Measurements from ENCODE around the gene IRF2.

The IRF2 gene

GRCh38 chr4:184439856-184440594 lies 34.3 kb downstream of the IRF2 start:
- in situ Hi-C loops (cut with HindIII; ENCODE audit: low pct_ligation_motif_present, low sequenced_read_pairs), result no loop called here
- TF ChIP-seq CTCF (IDR thresholded peaks at IDR 0.05; ENCODE audit: low read depth, low read length, missing control alignments), result no peak

GRCh38 chr4:184439386-184439785 lies 35.0 kb downstream of the IRF2 start:
- H3K4me3 ChIP-seq (ENCODE audit: low read depth, low read length), result no peak overlapping the region
- TF ChIP-seq CTCF (IDR thresholded peaks at IDR 0.05; ENCODE audit: low read depth, low read length, missing control alignments), result no peak
- H3K36me3 ChIP-seq (replicated peaks), result no peaks in the 10 kb centered on the region
- H3K27me3 ChIP-seq (replicated peaks), result no peaks in the 10 kb centered on the region
- H3K27ac ChIP-seq, result no peak overlapping the region
- in situ Hi-C loops (cut with HindIII; ENCODE audit: low pct_ligation_motif_present, low sequenced_read_pairs), result no loop called here
- no peak for DNase-seq

More at GRCh38 chr4:184439856-184440594, 34.3 kb downstream of the IRF2 start:
- Histone ChIP-seq H3K27ac (peak overlapping the region; percentile 46), H3K27me3 (replicated peaks) (no peaks in the 10 kb centered on the region), H3K4me3 (ENCODE audit: low read depth, low read length) (peak overlapping the region; percentile 15), H3K36me3 (replicated peaks) (no peaks in the 10 kb centered on the region)
- peak; percentile 87 for DNase-seq

GRCh38 chr4:184438375-184438774 lies 36.0 kb downstream of the IRF2 start:
- no peak overlapping the region for H3K4me3 ChIP-seq (ENCODE audit: low read depth, low read length)
- H3K27me3 ChIP-seq (replicated peaks), result no peaks in the 10 kb centered on the region
- TF ChIP-seq CTCF (IDR thresholded peaks at IDR 0.05; ENCODE audit: low read depth, low read length, missing control alignments), result no peak
- in situ Hi-C loops (cut with HindIII; ENCODE audit: low pct_ligation_motif_present, low sequenced_read_pairs), result no loop called here
- no peaks in the 10 kb centered on the region for H3K36me3 ChIP-seq (replicated peaks)
- no peak for DNase-seq
- no peak overlapping the region for H3K27ac ChIP-seq

GRCh38 chr4:184437565-184438265 lies 36.6 kb downstream of the IRF2 start:
- H3K27ac ChIP-seq, result no peak overlapping the region

GRCh38 chr4:184434501-184435066 lies 39.8 kb downstream of the IRF2 start:
- Histone ChIP-seq H3K27ac (no peak overlapping the region), H3K4me3 (ENCODE audit: low read depth, low read length) (no peak overlapping the region), H3K27me3 (replicated peaks) (no peaks in the 10 kb centered on the region), H3K36me3 (replicated peaks) (no peaks in the 10 kb centered on the region)
- in situ Hi-C loops (cut with HindIII; ENCODE audit: low pct_ligation_motif_present, low sequenced_read_pairs), result no loop called here
- TF ChIP-seq CTCF (IDR thresholded peaks at IDR 0.05; ENCODE audit: low read depth, low read length, missing control alignments), result no peak
- no peak for DNase-seq

More at GRCh38 chr4:184437565-184438265, 36.6 kb downstream of the IRF2 start:
- in situ Hi-C loops (cut with HindIII; ENCODE audit: low pct_ligation_motif_present, low sequenced_read_pairs), result no loop called here
- no peak overlapping the region for H3K4me3 ChIP-seq (ENCODE audit: low read depth, low read length)
- H3K27me3 ChIP-seq (replicated peaks), result no peaks in the 10 kb centered on the region
- H3K36me3 ChIP-seq (replicated peaks), result no peaks in the 10 kb centered on the region
- DNase-seq, result no peak
- TF ChIP-seq CTCF (IDR thresholded peaks at IDR 0.05; ENCODE audit: low read depth, low read length, missing control alignments), result no peak
